ENCODE data around the gene CDH5.

DNA sequence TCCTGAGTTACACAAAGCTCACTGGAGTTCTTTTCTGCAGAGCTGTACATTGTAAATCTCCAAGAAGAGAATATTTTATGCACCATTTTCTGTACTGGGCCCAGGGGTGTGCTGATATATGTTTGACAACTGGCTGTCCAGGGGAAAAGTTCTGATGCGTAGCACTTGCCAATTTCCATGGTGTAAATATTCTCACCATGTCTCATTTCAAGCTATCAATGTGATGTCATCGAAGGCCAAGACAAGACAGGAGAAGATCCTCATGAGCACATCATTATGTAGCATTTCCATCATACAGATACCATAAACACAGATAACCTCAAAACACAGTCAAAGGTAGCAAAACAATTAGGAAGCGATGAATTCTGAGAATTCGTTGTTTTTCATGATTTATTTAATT lies 18.9 kb downstream of the CDH5 start:
- TF ChIP-seq, protein P1, sequence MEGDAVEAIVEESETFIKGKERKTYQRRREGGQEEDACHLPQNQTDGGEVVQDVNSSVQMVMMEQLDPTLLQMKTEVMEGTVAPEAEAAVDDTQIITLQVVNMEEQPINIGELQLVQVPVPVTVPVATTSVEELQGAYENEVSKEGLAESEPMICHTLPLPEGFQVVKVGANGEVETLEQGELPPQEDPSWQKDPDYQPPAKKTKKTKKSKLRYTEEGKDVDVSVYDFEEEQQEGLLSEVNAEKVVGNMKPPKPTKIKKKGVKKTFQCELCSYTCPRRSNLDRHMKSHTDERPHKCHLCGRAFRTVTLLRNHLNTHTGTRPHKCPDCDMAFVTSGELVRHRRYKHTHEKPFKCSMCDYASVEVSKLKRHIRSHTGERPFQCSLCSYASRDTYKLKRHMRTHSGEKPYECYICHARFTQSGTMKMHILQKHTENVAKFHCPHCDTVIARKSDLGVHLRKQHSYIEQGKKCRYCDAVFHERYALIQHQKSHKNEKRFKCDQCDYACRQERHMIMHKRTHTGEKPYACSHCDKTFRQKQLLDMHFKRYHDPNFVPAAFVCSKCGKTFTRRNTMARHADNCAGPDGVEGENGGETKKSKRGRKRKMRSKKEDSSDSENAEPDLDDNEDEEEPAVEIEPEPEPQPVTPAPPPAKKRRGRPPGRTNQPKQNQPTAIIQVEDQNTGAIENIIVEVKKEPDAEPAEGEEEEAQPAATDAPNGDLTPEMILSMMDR (IDR thresholded peaks at IDR 0.05; ENCODE audit: insufficient read depth, low read length, poor library complexity, severe bottlenecking) = no peak
- no peak for TF ChIP-seq EZH2phosphoT487 (conservative IDR thresholded peaks at IDR 0.05; ENCODE audit: low read length)

All from SU-DHL-6 (cell line).